Right atrium auricular region (tissue), 2 donors: Measurements from ENCODE around the gene ARL5A. TPM values are rescaled to one million over a fixed set of nuclear protein-coding genes. Genes with fewer than 3 reads are reported as not detected.

Experiments
- DNase-seq: peaks from one replicate; pipeline ENCODE4 v3.0.0-alpha.2; 2019; ENCODE audit warnings: low spot score
- H3K27ac ChIP-seq, 2 donors: fragments of 200-600 bp; sonication (generic); 1 replicate in 1 of 2; 2 replicates in 1 of 2; pipeline ENCODE4 v1.5.1; 2016 to 2019
- H3K27me3 ChIP-seq, 2 donors: fragments of 200-600 bp; sonication (generic); one replicate each; pipeline versions ENCODE4 v1.5.1 to v1.6.0; 2017 to 2019
- H3K36me3 ChIP-seq: fragments of 200-600 bp; sonication (generic); one replicate; pipeline ENCODE4 v1.5.1; 2016
- H3K4me1 ChIP-seq, 2 donors: fragments of 200-600 bp; sonication (generic); one replicate each; pipeline versions ENCODE4 v1.5.1 to v1.6.0; 2017 to 2019
- H3K4me3 ChIP-seq, 2 donors: fragments of 200-600 bp; sonication (generic); 1 replicate in 1 of 2; 2 replicates in 1 of 2; pipeline ENCODE4 v1.5.1; 2017 to 2019; ENCODE audit warnings: mild to moderate bottlenecking in 1 of 2, moderate library complexity in 1 of 2
- H3K9me3 ChIP-seq, 2 donors: fragments of 200-600 bp; sonication (generic); one replicate each; pipeline ENCODE4 v1.5.1; 2019
- CTCF ChIP-seq, 2 donors: fragments of 200-600 bp; sonication (generic); IDR thresholded peaks; one replicate each; pipeline ENCODE4 v1.5.1; 2019; ENCODE audit warnings: antibody characterized with exemption in 2 of 2
- total RNA-seq, 2 donors: library from RNA; depleted of rRNA; stranded (reverse); fragments of >200 nt; gene quantifications; one replicate each; pipeline ENCODE4 v1.1.0, GENCODE V29; 2016

Gene ARL5A
- total RNA-seq, 2 donors from 2014 or later: 69.3 to 82.1 TPM

- no peaks in the 10 kb centered on the region for H3K9me3 ChIP-seq
- H3K27ac ChIP-seq: no peak overlapping the region
- H3K36me3 ChIP-seq: peaks cover 13% of the 10 kb centered on the region
- H3K4me1 ChIP-seq: no peaks in the 10 kb centered on the region
- H3K4me3 ChIP-seq: no peak overlapping the region
- H3K27me3 ChIP-seq: no peaks in the 10 kb centered on the region
- DNase-seq: no peak
- no peak for TF ChIP-seq CTCF (IDR thresholded peaks at IDR 0.05)
Measured at GRCh38 chr2:151786077-151786476, 42.1 kb downstream of the ARL5A start.

GRCh38 chr2:151783133-151783520 lies 45.1 kb downstream of the ARL5A start:
- Histone ChIP-seq H3K27ac (no peak overlapping the region), H3K27me3 (no peaks in the 10 kb centered on the region), H3K9me3 (no peaks in the 10 kb centered on the region), H3K36me3 (peaks cover 22% of the 10 kb centered on the region), H3K4me1 (no peaks in the 10 kb centered on the region), H3K4me3 (no peak overlapping the region)
- no peak for TF ChIP-seq CTCF (IDR thresholded peaks at IDR 0.05)
- no peak for DNase-seq

- no peaks in the 10 kb centered on the region for H3K4me1 ChIP-seq
- H3K27ac ChIP-seq: no peak overlapping the region
- TF ChIP-seq CTCF (IDR thresholded peaks at IDR 0.05): no peak
- no peak overlapping the region for H3K4me3 ChIP-seq
- no peak for DNase-seq
- no peaks in the 10 kb centered on the region for H3K9me3 ChIP-seq
- no peaks in the 10 kb centered on the region for H3K27me3 ChIP-seq
- H3K36me3 ChIP-seq: peaks cover 22% of the 10 kb centered on the region
Measured at GRCh38 chr2:151782378-151783132, 45.7 kb downstream of the ARL5A start.

GRCh38 chr2:151781642-151782041 lies 46.6 kb downstream of the ARL5A start:
- H3K27ac ChIP-seq: no peak overlapping the region
- no peak for TF ChIP-seq CTCF (IDR thresholded peaks at IDR 0.05)
- no peak for DNase-seq
- H3K4me1 ChIP-seq: no peaks in the 10 kb centered on the region
- peaks cover 22% of the 10 kb centered on the region for H3K36me3 ChIP-seq
- H3K27me3 ChIP-seq: no peaks in the 10 kb centered on the region
- H3K9me3 ChIP-seq: no peaks in the 10 kb centered on the region
- H3K4me3 ChIP-seq: no peak overlapping the region

- H3K36me3 ChIP-seq: peaks cover 27% of the 10 kb centered on the region
- no peaks in the 10 kb centered on the region for H3K9me3 ChIP-seq
- H3K27ac ChIP-seq: no peak overlapping the region
- H3K27me3 ChIP-seq: no peaks in the 10 kb centered on the region
- no peaks in the 10 kb centered on the region for H3K4me1 ChIP-seq
- no peak for DNase-seq
- no peak overlapping the region for H3K4me3 ChIP-seq
- TF ChIP-seq CTCF (IDR thresholded peaks at IDR 0.05): no peak
Measured at GRCh38 chr2:151780938-151781337, 47.3 kb downstream of the ARL5A start.

- no peaks in the 10 kb centered on the region for H3K9me3 ChIP-seq
- peaks cover 15% of the 10 kb centered on the region for H3K36me3 ChIP-seq
- H3K4me1 ChIP-seq: peaks cover 0 to 15% of the 10 kb centered on the region in 2 donors
- no peak for TF ChIP-seq CTCF (IDR thresholded peaks at IDR 0.05)
- DNase-seq: no peak
- no peaks in the 10 kb centered on the region for H3K27me3 ChIP-seq
- H3K4me3 ChIP-seq: no peak overlapping the region
- H3K27ac ChIP-seq: no peak overlapping the region
Measured at GRCh38 chr2:151777935-151778334, 50.3 kb downstream of the ARL5A start.
